K562 (cell line): Measurements from ENCODE around the gene CNGA3. TPM values are rescaled to one million over a fixed set of nuclear protein-coding genes. Genes with fewer than 3 reads are reported as not detected.

Source experiments
- CHD1 ChIP-seq: fragments of 200-600 bp; sonication (generic); IDR thresholded peaks from one replicate; pipeline ENCODE4 v1.6.1; 2012; ENCODE audit warnings: mild to moderate bottlenecking, moderate library complexity, low read length, inconsistent platforms
- CREM ChIP-seq: IDR thresholded peaks from 2 replicates; pipeline ENCODE4 v1.6.1; 2014; ENCODE audit warnings: antibody characterized with exemption, low read depth
- EWSR1 ChIP-seq: fragments of 450-650 bp; IDR thresholded peaks from 2 replicates; pipeline ENCODE4 v1.6.1; 2018; ENCODE audit warnings: borderline replicate concordance, mild to moderate bottlenecking, low read depth, moderate library complexity; ENCODE audit not compliant: partially characterized antibody
- FOXA3 ChIP-seq, 2 experiments: fragments of 450-650 bp in 1 of 2; sonication (generic) in 1 of 2; formaldehyde crosslinking; IDR thresholded peaks in 1 of 2; conservative IDR thresholded peaks in 1 of 2; 2 replicates each; pipeline versions ENCODE4 v1.4.0 to v1.8.0; 2020 to 2022; ENCODE audit warnings: mild to moderate bottlenecking in 2 of 2, missing genetic modification reagents in 1 of 2
- ILF3 ChIP-seq: fragments of 450-650 bp; IDR thresholded peaks from 2 replicates; pipeline ENCODE4 v1.6.1; 2018; ENCODE audit warnings: antibody characterized with exemption, mild to moderate bottlenecking, moderate library complexity, borderline replicate concordance
- KLF6 ChIP-seq: fragments of 250-450 bp; sonication (Bioruptor Pico); IDR thresholded peaks from 2 replicates; pipeline ENCODE4 v1.4.0; 2020; ENCODE audit warnings: mild to moderate bottlenecking, moderate library complexity, borderline replicate concordance
- MAZ ChIP-seq, 2 experiments: fragments of 450-650 bp in 1 of 2; sonication (generic) in 1 of 2; formaldehyde crosslinking; IDR thresholded peaks in 1 of 2; conservative IDR thresholded peaks in 1 of 2; 2 replicates each; pipeline versions ENCODE4 v1.4.0 to v1.5.0; 2020; ENCODE audit warnings: mild to moderate bottlenecking in 1 of 2, missing genetic modification reagents in 1 of 2
- THRB ChIP-seq: fragments of 450-650 bp; formaldehyde crosslinking; conservative IDR thresholded peaks from 2 replicates; pipeline ENCODE4 v1.4.0; 2022; ENCODE audit warnings: mild to moderate bottlenecking, missing genetic modification characterization
- USF1 ChIP-seq: sonication (generic); formaldehyde crosslinking; IDR thresholded peaks from 2 replicates; pipeline ENCODE4 v1.9.0; 2022; ENCODE audit warnings: mild to moderate bottlenecking, missing genetic modification reagents
- ZFX ChIP-seq: sonication (generic); formaldehyde crosslinking; IDR thresholded peaks from 2 replicates; pipeline ENCODE4 v1.8.0; 2022; ENCODE audit warnings: mild to moderate bottlenecking, missing genetic modification reagents, moderate library complexity
- ZNF133 ChIP-seq: fragments of 250-450 bp; sonication (Bioruptor Pico); IDR thresholded peaks from 2 replicates; pipeline ENCODE4 v1.4.0; 2020; ENCODE audit warnings: mild to moderate bottlenecking
- ZNF318 ChIP-seq, 2 experiments: fragments of 450-650 bp; IDR thresholded peaks; 2 replicates each; pipeline ENCODE4 v1.6.1; 2016; ENCODE audit warnings: mild to moderate bottlenecking in 2 of 2, borderline replicate concordance in 1 of 2, low read depth in 1 of 2, moderate library complexity in 1 of 2
- ZNF431 ChIP-seq: sonication (generic); formaldehyde crosslinking; IDR thresholded peaks from 2 replicates; pipeline ENCODE4 v1.8.0; 2022; ENCODE audit warnings: mild to moderate bottlenecking, missing genetic modification reagents
- ZNF551 ChIP-seq: fragments of 250-450 bp; sonication (Bioruptor Pico); IDR thresholded peaks from 2 replicates; pipeline ENCODE4 v1.5.0; 2021; ENCODE audit warnings: mild to moderate bottlenecking, moderate library complexity
- polyA plus RNA-seq, 8 experiments: library from polyadenylated mRNA; depleted of rRNA in 4 of 8; stranded (reverse) in 5 of 8; unstranded in 3 of 8; fragments of >200 nt; fragmentation: Nextera tagmentation in 2 of 8; fragmentation: Illumina TruSeq in 1 of 8; extraction: Ambion mirVana in 2 of 8; extraction: Trizol in 1 of 8; gene quantifications; 2 replicates each; pipeline versions ENCODE4 v1.2.1 to v1.2.3, GENCODE V29; 2011 to 2014; ENCODE audit warnings: inconsistent platforms in 1 of 8, missing spikeins in 1 of 8
- total RNA-seq, 7 experiments: library from RNA; depleted of rRNA in 6 of 7; stranded (reverse); fragments of >200 nt in 6 of 7; fragmentation: Illumina TruSeq in 2 of 7; extraction: Trizol in 2 of 7; gene quantifications; 2 replicates each; pipeline versions ENCODE4 v1.2.1 to v1.2.3, GENCODE V29; 2011 to 2021; ENCODE audit warnings: low replicate concordance in 1 of 7
- TF ChIP-seq, protein P1 (sequence below): fragments of 200-400 bp; formaldehyde crosslinking; IDR thresholded peaks from 2 replicates; pipeline ENCODE4 v1.6.1; 2017; ENCODE audit warnings: mild to moderate bottlenecking, low read depth, low read length, moderate library complexity

CNGA3 gene
- total and polyA plus RNA-seq, 9 of the 15 experiments (the other 6 are each of a cell fraction or from before 2014, with no cell fraction given), result not detected

- TF ChIP-seq, protein P1, sequence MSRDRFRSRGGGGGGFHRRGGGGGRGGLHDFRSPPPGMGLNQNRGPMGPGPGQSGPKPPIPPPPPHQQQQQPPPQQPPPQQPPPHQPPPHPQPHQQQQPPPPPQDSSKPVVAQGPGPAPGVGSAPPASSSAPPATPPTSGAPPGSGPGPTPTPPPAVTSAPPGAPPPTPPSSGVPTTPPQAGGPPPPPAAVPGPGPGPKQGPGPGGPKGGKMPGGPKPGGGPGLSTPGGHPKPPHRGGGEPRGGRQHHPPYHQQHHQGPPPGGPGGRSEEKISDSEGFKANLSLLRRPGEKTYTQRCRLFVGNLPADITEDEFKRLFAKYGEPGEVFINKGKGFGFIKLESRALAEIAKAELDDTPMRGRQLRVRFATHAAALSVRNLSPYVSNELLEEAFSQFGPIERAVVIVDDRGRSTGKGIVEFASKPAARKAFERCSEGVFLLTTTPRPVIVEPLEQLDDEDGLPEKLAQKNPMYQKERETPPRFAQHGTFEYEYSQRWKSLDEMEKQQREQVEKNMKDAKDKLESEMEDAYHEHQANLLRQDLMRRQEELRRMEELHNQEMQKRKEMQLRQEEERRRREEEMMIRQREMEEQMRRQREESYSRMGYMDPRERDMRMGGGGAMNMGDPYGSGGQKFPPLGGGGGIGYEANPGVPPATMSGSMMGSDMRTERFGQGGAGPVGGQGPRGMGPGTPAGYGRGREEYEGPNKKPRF, result no peak
- TF ChIP-seq ZNF133 (CRISPR knock-in tag), result no peak
- TF ChIP-seq CHD1, result peak; percentile 54
- peak; percentile 33; the same call in 1 of the 2 replicates for TF ChIP-seq ZFX (CRISPR knock-in tag)
- no peak for TF ChIP-seq THRB (CRISPR knock-in tag)
- TF ChIP-seq ZNF318 (IDR thresholded peaks at IDR 0.05; ENCODE audit: borderline replicate concordance in 1 of 2, low read depth in 1 of 2), result no peak
- no peak for TF ChIP-seq FOXA3 (CRISPR knock-in tag; conservative IDR thresholded peaks at IDR 0.05 in 1 of 2, IDR thresholded peaks at IDR 0.05 in 1 of 2)
- TF ChIP-seq CREM, result 0 out of 2 replicates have a peak, but pooled peaks have one; percentile 5
- TF ChIP-seq KLF6, result no peak
- TF ChIP-seq ZNF431, result no peak
- TF ChIP-seq EWSR1, result no peak
- TF ChIP-seq MAZ (CRISPR knock-in tag; conservative IDR thresholded peaks at IDR 0.05 in 1 of 2, IDR thresholded peaks at IDR 0.05 in 1 of 2), result no peak
- TF ChIP-seq USF1 (CRISPR knock-in tag), result no peak
- TF ChIP-seq ZNF551 (CRISPR knock-in tag), result no peak
- TF ChIP-seq ILF3, result no peak
Measured at GRCh38 chr2:98445177-98445682, 99.0 kb downstream of the CNGA3 start (continued).
